NCI-H1417 (cell line): ENCODE results near the gene LCE5A.

Source experiments
- DNase-seq, 3 experiments: peaks; one replicate each; lab custom pipeline; 2025; lab: John Stamatoyannopoulos, UW

LCE5A gene

DNA sequence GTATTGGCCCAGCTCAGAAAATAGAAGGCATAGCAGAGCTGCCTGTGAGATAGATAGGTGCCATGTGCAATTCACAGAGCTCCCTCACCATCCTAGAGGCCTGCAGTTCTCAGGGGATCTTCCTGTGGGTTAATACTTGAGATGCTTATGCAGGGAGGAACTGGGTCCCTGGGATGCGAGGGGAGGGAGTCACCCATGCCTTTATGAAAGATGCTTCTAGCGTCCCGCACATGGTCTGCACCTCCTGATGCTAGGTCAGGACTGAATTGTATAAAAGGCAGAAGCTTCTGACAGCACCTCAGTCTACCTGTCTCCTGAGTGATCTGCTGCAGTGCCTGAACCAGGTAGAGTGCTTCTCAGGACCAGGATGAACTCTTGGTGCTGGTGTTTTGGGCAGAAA lies at the start of gene LCE5A:
Gene LCE5A, plus strand, starts transcription at position 301 of the 400 bp plus-strand sequence. CDS start 732 bp downstream, outside the sequence.
- no peak for DNase-seq

DNA sequence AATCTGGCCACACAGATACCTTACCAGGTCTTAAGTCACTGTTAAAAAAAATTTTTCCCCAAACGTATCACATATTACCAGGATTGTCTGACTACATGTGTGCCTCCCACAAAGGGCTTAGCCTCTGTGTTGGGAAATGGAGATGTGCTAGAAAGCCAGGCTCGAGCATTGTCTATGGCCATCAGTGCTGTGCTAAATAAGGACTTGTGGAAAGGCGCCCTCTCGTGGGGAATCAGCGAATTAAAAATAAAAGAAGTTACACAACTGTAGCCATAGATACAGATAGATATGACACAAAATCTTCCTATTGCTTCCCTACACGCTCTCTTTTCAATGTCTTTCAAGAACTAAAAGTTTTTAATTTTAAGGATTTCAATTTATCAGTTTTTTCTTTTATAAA lies 49.1 kb upstream of the LCE5A start:
- DNase-seq = peak; percentile 37 to 71 (median 54)

DNA sequence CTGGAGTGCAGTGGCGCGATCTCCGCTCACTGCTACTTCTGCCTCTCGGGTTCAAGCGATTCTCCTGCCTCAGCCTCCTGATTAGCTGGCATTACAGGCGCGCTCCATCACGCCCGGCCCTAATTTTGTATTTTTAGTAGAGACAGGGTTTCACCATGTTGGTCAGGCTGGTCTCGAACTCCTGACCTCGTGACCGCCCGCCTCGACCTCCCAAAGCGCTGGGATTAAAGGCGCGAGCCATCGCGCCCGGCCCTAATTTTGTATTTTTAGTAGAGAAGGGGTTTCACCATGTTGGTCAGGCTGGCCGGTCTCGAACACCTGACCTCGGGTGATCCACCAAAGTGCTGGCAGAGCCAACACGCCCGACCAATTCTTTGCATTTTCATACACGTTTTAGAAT lies 48.0 kb upstream of the LCE5A start:
- DNase-seq = no peak

- DNase-seq = no peak
These were observed 44.4 kb upstream of the LCE5A start for GRCh38 chr1:152466217-152466616.

- DNase-seq = no peak
These were observed 36.6 kb upstream of the LCE5A start for GRCh38 chr1:152473887-152474537.

- peak in 2 of 3 experiments; percentile 17 to 33 for DNase-seq
These were observed 30.6 kb upstream of the LCE5A start for GRCh38 chr1:152479792-152480595.

GRCh38 chr1:152481869-152482664 lies 28.5 kb upstream of the LCE5A start:
- no peak for DNase-seq

DNA sequence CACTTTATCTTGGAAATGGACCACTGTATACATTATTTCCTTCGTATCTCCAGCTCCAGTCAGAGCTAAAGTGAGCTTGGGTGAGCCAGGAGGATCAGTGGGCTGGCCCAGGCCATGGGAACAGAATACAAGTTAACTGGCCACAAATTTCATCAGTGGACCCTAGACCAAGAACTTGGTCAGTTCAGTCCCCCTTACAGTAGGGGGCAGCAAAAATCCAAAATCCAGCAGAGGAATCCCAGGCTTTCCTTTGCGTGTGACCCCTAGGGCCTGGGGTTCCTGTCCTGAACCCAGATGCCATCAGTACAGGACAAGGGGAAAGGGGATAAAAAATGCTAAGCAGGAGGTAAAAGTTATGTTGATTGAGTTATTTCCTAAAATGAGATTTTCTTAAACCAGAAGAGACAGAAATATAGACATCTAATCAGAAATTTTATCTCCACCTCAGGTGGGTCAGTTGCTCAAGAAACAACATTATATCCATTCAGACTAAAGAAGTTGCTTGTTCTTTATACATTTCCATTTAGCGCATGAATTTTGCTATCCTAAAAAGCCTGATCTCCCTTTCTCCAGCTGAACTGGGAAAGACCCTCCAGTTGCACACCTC lies 24.1 kb upstream of the LCE5A start:
- peak in 1 of 3 experiments; percentile 9 for DNase-seq

DNA sequence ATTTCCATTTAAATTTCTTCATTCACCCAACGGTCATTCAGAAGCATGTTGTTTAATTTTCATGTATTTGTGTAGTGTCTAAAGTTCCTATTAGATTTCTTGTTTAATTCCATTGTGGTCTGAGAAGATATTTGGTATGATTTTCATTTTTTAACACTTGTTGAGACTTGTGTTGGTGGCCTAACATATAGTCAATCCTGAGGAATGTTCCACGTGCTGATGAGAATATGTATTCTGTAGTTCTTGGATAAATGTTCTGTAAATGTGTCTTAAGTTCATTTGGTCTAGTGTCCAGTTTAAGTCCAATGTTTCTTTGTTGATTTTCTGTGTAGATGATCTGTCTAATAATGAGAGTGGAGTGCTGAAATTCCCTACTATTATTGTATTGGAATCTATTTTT lies 22.7 kb upstream of the LCE5A start:
- no peak for DNase-seq

GRCh38 chr1:152491537-152491936 lies 19.1 kb upstream of the LCE5A start:
- peak in 1 of 3 experiments; percentile 4 for DNase-seq

DNA sequence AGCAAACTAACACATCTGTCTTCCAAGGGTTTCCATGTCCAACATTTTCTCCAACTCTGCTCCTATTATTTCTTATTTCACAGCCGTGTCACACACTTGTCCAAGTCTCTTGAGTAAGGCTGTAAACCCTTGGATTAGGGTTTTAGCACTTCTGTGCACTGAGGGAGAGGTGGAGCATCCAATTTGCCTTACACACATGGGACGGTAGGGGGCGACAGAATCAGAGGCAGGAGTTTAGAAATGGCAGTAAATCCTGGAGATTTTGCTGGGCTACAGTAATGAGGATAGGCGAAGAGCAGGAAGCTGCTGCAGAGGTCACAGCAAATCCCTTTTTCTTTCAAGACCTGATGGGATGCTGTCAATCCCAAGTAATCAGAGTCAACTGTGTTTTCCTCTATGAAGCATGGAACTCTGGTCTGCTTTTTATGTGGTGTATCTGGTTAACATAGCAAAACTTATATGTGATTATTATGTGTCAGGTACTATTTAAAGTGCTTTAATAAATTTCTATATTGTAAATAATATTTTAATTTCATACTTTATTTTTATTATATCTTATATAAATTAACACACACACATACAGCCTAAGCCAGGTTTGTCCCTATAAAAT lies 15.4 kb upstream of the LCE5A start:
- DNase-seq = peak in 2 of 3 experiments; percentile 13 to 38

DNA sequence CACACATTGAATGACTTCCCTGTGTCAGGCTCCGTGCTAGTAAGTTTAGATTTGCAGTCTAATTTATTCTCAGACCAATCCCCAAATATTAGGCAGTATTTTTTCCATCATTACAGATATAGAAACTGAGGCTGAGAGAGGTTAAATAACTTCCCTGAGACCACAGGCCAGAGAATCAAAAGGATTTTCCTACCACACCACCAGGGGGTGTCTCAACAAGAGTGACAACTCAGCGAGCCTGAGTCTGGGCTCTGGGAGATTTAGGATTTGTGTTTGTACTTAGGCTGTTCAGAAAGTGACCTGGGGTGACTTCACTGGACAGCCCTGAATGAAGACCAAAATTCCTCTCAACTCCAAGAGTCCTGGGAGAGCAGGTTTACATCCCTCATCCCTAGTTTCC lies 13.3 kb upstream of the LCE5A start:
- no peak for DNase-seq

GRCh38 chr1:152501704-152502103 lies 8.9 kb upstream of the LCE5A start:
- DNase-seq = no peak

DNA sequence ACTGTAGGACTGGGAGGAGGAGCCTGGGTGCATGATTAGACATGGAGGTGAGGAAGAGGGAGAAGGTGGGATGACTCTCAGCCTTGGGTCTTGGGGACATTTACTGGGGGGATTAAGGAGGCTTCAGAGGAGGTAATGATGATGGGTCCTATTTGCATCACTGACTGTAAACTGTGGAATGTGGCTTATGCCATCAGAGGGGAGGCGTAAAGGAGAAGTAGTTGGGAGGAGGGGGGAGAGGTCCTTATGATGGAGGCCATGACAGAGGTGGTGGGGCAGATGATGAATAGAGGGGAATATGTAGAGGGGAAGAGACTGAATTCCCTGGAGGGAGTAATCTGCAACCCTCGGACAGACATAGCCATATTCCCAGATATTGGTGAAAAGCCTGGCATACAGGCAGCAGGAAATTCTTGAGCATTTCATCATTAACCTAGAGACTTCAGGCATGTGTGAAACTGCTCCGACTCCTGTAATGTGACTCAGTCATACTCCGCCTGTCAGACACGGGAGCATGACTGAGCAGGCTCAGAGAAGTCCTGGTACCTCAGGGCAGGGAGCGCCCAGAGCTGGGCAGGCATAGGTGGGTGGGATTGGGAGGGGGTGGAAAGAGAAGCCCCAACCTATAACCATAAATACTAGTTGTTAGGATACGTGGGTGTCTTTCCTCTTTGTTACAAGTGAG lies 8.0 kb upstream of the LCE5A start:
- no peak for DNase-seq

GRCh38 chr1:152505083-152505482 lies 5.5 kb upstream of the LCE5A start:
- no peak for DNase-seq

DNA sequence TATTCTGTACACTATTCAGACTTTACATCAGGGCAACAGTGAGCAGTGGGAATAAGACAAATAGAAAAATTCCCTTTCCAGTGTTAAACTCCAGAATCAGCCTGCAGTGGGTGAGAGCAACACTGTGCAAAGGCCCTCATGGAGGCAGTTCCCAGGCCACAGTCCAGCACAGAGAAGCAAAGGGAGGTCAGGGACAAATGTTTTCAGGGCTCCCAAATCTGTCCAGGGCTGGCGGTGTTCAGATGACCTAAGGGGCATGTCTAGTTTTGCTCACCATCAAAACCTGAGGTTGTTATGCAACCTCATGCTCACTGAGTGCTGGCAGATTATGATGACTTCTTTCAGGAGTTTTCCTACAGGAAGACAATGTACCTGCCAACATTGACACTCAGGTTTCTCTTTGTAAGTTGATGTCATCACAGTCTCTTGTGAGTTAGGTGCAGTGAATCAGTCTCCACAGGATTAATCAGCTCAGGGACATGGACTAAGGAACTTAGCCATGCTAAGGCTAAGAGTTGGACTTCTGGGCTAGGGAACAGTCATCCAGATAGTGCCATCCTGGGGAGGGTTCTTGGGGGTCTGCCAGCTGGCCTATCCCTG lies 3.6 kb upstream of the LCE5A start:
- no peak for DNase-seq

- no peak for DNase-seq
These were observed 993 bp downstream of the LCE5A start for GRCh38 chr1:152511596-152511995.

- no peak for DNase-seq
These were observed 2.5 kb downstream of the LCE5A start for GRCh38 chr1:152513081-152513480.

DNA sequence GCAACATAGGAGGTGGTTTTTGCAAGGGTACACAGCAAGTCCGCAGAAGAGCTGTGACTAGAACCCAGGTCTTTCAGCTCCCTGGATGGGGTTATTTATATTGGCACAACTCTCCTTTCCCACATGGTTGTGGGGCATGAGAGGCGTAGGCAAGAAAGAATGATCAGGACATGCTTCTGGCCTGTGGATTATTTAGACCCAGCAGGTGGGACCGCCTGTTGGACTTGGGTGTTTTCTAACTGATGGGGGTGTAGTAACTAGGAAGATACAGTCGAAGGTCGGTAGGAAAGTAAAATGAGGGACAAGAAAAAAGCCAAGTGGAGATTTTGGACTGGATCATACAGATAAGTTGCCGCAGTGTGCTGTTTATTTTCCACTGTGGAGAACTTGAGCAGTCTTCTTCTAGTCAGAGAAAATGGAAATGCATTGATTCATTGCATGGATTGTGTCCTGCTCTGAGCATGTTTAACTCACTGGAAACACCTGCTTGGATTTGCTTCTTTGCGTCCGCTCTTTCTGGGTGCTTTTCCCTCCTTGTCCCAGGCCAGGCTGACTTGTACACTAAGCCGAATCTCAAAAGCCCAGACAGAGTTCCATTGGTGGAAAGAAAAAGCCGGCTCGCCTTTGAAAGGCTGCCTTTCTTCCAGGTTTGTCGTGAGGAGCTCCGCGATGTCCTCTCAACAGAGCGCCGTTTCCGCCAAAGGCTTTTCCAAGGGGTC lies 4.3 kb downstream of the LCE5A start:
- DNase-seq = no peak

DNA sequence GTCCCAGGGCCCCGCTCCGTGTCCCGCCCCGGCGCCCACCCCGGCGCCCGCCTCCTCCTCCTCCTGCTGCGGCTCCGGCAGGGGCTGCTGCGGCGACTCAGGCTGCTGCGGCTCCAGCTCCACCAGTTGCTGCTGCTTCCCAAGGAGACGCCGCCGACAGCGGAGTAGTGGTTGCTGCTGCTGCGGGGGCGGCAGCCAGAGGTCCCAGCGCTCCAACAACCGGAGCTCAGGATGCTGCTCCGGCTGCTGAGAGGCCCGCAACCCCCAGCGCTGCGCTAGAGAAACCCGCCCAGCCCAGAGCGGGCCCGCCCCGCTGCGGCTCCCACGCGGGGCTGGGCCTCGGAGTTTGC lies 4.8 kb downstream of the LCE5A start:
- peak in 1 of 3 experiments; percentile 22 for DNase-seq
